Vagina (tissue), 2 donors: ENCODE data around the gene OR3A3.

Experiments
- POLR2A ChIP-seq, 2 donors: fragments of 450-650 bp; IDR thresholded peaks; one replicate each; pipeline ENCODE4 v1.6.1; 2017; ENCODE audit warnings: antibody characterized with exemption in 2 of 2, mild to moderate bottlenecking in 2 of 2, moderate library complexity in 2 of 2
- POLR2AphosphoS5 ChIP-seq, 2 donors: sonication (generic); formaldehyde crosslinking; IDR thresholded peaks; one replicate each; pipeline ENCODE4 v1.9.0; 2017; ENCODE audit warnings: antibody characterized with exemption in 2 of 2, mild to moderate bottlenecking in 2 of 2, low read depth in 1 of 2; ENCODE audit not compliant: insufficient read depth in 1 of 2
- TF ChIP-seq, protein P1 (sequence below), 3 experiments: fragments of 450-650 bp in 2 of 3; fragments of 200-600 bp in 1 of 3; sonication (generic) in 1 of 3; IDR thresholded peaks; one replicate each; pipeline ENCODE4 v1.5.1; 2017 to 2019; ENCODE audit warnings: antibody characterized with exemption in 3 of 3, mild to moderate bottlenecking in 2 of 3, moderate library complexity in 2 of 3

DNA sequence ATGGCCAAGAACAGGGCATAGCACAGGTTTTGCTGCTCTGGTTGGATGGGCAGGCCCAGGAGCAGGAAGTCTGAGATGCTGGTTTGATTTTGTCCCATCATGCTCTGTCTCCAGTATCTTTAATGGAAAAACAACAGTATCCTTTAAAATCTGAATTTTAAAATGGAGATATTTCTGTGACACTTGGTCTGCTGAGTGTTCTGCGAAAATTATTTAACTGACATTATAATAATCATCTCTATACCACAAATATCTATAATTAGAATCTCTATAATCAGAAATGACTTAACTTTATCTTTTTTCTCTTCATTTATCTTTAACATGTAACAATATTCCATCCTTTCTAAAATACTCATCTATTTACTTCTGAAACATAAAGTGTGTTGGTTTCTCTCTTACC, 12.9 kb upstream of the OR3A3 start, which contains the start of gene OR1E1:
- no peak for TF ChIP-seq POLR2AphosphoS5 (IDR thresholded peaks at IDR 0.05; ENCODE audit: insufficient read depth in 1 of 2, low read depth in 1 of 2)
- TF ChIP-seq, protein P1, sequence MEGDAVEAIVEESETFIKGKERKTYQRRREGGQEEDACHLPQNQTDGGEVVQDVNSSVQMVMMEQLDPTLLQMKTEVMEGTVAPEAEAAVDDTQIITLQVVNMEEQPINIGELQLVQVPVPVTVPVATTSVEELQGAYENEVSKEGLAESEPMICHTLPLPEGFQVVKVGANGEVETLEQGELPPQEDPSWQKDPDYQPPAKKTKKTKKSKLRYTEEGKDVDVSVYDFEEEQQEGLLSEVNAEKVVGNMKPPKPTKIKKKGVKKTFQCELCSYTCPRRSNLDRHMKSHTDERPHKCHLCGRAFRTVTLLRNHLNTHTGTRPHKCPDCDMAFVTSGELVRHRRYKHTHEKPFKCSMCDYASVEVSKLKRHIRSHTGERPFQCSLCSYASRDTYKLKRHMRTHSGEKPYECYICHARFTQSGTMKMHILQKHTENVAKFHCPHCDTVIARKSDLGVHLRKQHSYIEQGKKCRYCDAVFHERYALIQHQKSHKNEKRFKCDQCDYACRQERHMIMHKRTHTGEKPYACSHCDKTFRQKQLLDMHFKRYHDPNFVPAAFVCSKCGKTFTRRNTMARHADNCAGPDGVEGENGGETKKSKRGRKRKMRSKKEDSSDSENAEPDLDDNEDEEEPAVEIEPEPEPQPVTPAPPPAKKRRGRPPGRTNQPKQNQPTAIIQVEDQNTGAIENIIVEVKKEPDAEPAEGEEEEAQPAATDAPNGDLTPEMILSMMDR (IDR thresholded peaks at IDR 0.05): no peak
- TF ChIP-seq POLR2A (IDR thresholded peaks at IDR 0.05): no peak
